HepG2 (cell line): ENCODE results near the gene DOC2A. TPM values are rescaled to one million over a fixed set of nuclear protein-coding genes. Genes with fewer than 3 reads are reported as not detected.

Experiments
- ATAC-seq: fragments of 200-7000 bp; cut with Tn5 transposase; 3 replicates; pipeline ENCODE4 v1.9.1; 2020; ENCODE audit warnings: mild to moderate bottlenecking, moderate library complexity
- BruUV-seq: library from RNA; stranded (reverse); fragments of 400-500 nt; replicated peaks from 2 replicates; lab custom pipeline; 2021; lab: Mats Ljungman, UMichigan
- CTCF ChIA-PET: fragments of 300-600 bp; formaldehyde crosslinking; extraction: SDS; loops from one replicate; lab custom pipeline; 2021; ENCODE audit warnings: low total read pairs, inconsistent platforms, low intra/inter-chr PET ratio; lab: Yijun Ruan, JAX
- POLR2A ChIA-PET: fragments of 350-600 bp; sonication (Branson Sonifier 250); formaldehyde crosslinking; loops from one replicate; lab custom pipeline; 2020; ENCODE audit warnings: antibody characterized with exemption, inconsistent platforms; lab: Yijun Ruan, JAX
- DNase-seq: peaks from one replicate; pipeline ENCODE4 v3.0.0-alpha.2; 2015; ENCODE audit warnings: low spot score
- FAIRE-seq: peaks from 3 replicates; lab custom pipeline; 2011; peaks lifted over from hg19 to GRCh38; lab: Jason Lieb, UNC
- H2AFZ ChIP-seq: one replicate; pipeline ENCODE4 v1.6.1; 2011; ENCODE audit warnings: low read length, inconsistent platforms
- H3K27ac ChIP-seq: fragments of 300-600 bp; 3 replicates; pipeline ENCODE4 v1.8.0; 2011; ENCODE audit warnings: mixed run types, mild to moderate bottlenecking, mixed read lengths, low read length, inconsistent platforms; ENCODE audit not compliant: insufficient read depth; ENCODE audit errors: extremely low read length
- H3K27me3 ChIP-seq, 2 experiments: fragments of 200-600 bp in 1 of 2; 2 replicates in 1 of 2; 3 replicates in 1 of 2; pipeline versions ENCODE4 v1.6.0 to v1.8.0; 2011; ENCODE audit warnings: low read length in 2 of 2, mild to moderate bottlenecking in 2 of 2, moderate library complexity in 2 of 2, inconsistent platforms in 1 of 2; ENCODE audit not compliant: insufficient read depth in 2 of 2, control insufficient read depth in 1 of 2
- H3K36me3 ChIP-seq, 2 experiments: fragments of 200-600 bp in 1 of 2; replicated peaks in 1 of 2; 2 replicates in 1 of 2; 3 replicates in 1 of 2; pipeline versions ENCODE4 v1.5.1 to v1.8.0; 2011; ENCODE audit warnings: low read length in 2 of 2, inconsistent platforms in 1 of 2; ENCODE audit not compliant: insufficient read depth in 2 of 2, control insufficient read depth in 1 of 2
- H3K4me1 ChIP-seq: 2 replicates; pipeline ENCODE4 v1.5.1; 2012; ENCODE audit warnings: low read length, inconsistent platforms; ENCODE audit not compliant: insufficient read depth
- H3K4me2 ChIP-seq: 2 replicates; pipeline ENCODE4 v1.6.0; 2011; ENCODE audit warnings: low read depth, low read length, inconsistent platforms
- H3K4me3 ChIP-seq, 3 experiments: fragments of 200-600 bp in 1 of 3; sonication (generic), shearing (Covaris generic) in 1 of 3; replicated peaks in 1 of 3; 2 replicates each; pipeline ENCODE4 v1.5.1; 2011 to 2016; ENCODE audit warnings: low read length in 3 of 3, inconsistent platforms in 2 of 3, low read depth in 2 of 3, mild to moderate bottlenecking in 2 of 3, control low read depth in 1 of 3, mixed read lengths in 1 of 3; ENCODE audit not compliant: insufficient read depth in 1 of 3
- H3K79me2 ChIP-seq: one replicate; pipeline ENCODE4 v1.6.1; 2011; ENCODE audit warnings: low read length, inconsistent platforms; ENCODE audit not compliant: insufficient read depth
- H3K9ac ChIP-seq: 2 replicates; pipeline ENCODE4 v1.6.0; 2011; ENCODE audit warnings: mild to moderate bottlenecking, low read depth, low read length, inconsistent platforms; ENCODE audit not compliant: insufficient read depth
- H3K9me3 ChIP-seq: 2 replicates; pipeline ENCODE4 v1.5.1; 2012; ENCODE audit warnings: mild to moderate bottlenecking, low read length
- H4K20me1 ChIP-seq: 2 replicates; pipeline ENCODE4 v1.6.0; 2011; ENCODE audit warnings: inconsistent platforms, mild to moderate bottlenecking, low read length, moderate library complexity; ENCODE audit not compliant: insufficient read depth
- CTCF ChIP-seq: sonication (generic); formaldehyde crosslinking; IDR thresholded peaks from 2 replicates; pipeline ENCODE4 v1.5.0; 2020; ENCODE audit warnings: mild to moderate bottlenecking, missing genetic modification reagents, moderate library complexity
- KDM1A ChIP-seq: IDR thresholded peaks from 2 replicates; pipeline ENCODE4 v1.6.1; 2016; ENCODE audit warnings: missing compliant biosample characterization
- LCORL ChIP-seq, 2 experiments: fragments of 450-650 bp in 1 of 2; sonication (generic) in 1 of 2; formaldehyde crosslinking in 1 of 2; IDR thresholded peaks; 2 replicates each; pipeline versions ENCODE4 v1.5.0 to v1.6.1; 2017 to 2020; ENCODE audit warnings: antibody characterized with exemption in 1 of 2, missing genetic modification reagents in 1 of 2
- MED8 ChIP-seq: sonication (generic); formaldehyde crosslinking; IDR thresholded peaks from 2 replicates; pipeline ENCODE4 v1.8.1; 2023; ENCODE audit warnings: mild to moderate bottlenecking, missing genetic modification reagents; ENCODE audit not compliant: insufficient replicate concordance
- MTERF4 ChIP-seq: sonication (generic); formaldehyde crosslinking; IDR thresholded peaks from 2 replicates; pipeline ENCODE4 v1.8.0; 2023; ENCODE audit warnings: mild to moderate bottlenecking, missing genetic modification reagents
- PITX1 ChIP-seq: sonication (generic); formaldehyde crosslinking; IDR thresholded peaks from 2 replicates; pipeline ENCODE4 v1.5.1; 2020; ENCODE audit warnings: mild to moderate bottlenecking, missing genetic modification reagents
- POLR2AphosphoS2 ChIP-seq: IDR thresholded peaks from 2 replicates; pipeline ENCODE4 v1.6.1; 2011; ENCODE audit warnings: low read depth, low read length, improper control_type of control experiment
- SMYD3 ChIP-seq: sonication (generic); formaldehyde crosslinking; IDR thresholded peaks from 2 replicates; pipeline ENCODE4 v1.8.1; 2023; ENCODE audit warnings: mild to moderate bottlenecking, missing genetic modification reagents
- STAG1 ChIP-seq: sonication (generic); formaldehyde crosslinking; IDR thresholded peaks from 2 replicates; pipeline ENCODE4 v1.4.0; 2020; ENCODE audit warnings: missing genetic modification reagents
- TEAD2 ChIP-seq: sonication (generic); formaldehyde crosslinking; IDR thresholded peaks from 2 replicates; pipeline ENCODE4 v1.9.0; 2021; ENCODE audit warnings: missing genetic modification reagents
- ZNF260 ChIP-seq: sonication (generic); formaldehyde crosslinking; IDR thresholded peaks from 2 replicates; pipeline ENCODE4 v1.4.0; 2020; ENCODE audit warnings: missing genetic modification reagents, low read depth, mild to moderate bottlenecking, borderline replicate concordance
- ZNF383 ChIP-seq: sonication (generic); formaldehyde crosslinking; IDR thresholded peaks from 2 replicates; pipeline ENCODE4 v1.4.0; 2020; ENCODE audit warnings: missing genetic modification reagents, mild to moderate bottlenecking, borderline replicate concordance
- ZNF550 ChIP-seq: sonication (generic); formaldehyde crosslinking; IDR thresholded peaks from 2 replicates; pipeline ENCODE4 v1.4.0; 2020; ENCODE audit warnings: mild to moderate bottlenecking, missing genetic modification reagents, borderline replicate concordance
- ZNF552 ChIP-seq: sonication (generic); formaldehyde crosslinking; IDR thresholded peaks from 2 replicates; pipeline ENCODE4 v1.9.0; 2022; ENCODE audit warnings: missing genetic modification reagents, mild to moderate bottlenecking, borderline replicate concordance
- ZNF567 ChIP-seq: sonication (generic); formaldehyde crosslinking; IDR thresholded peaks from 2 replicates; pipeline ENCODE4 v1.8.1; 2023; ENCODE audit warnings: mild to moderate bottlenecking, missing genetic modification reagents, borderline replicate concordance
- ZNF687 ChIP-seq: sonication (generic); formaldehyde crosslinking; IDR thresholded peaks from 2 replicates; pipeline ENCODE4 v1.5.1; 2020; ENCODE audit warnings: mild to moderate bottlenecking, missing genetic modification reagents, moderate library complexity
- WGBS: methylation state at CpG from one replicate; pipeline ENCODE4 v1.1.6; 2017; ENCODE audit warnings: low lambda C conversion rate; 5-methylcytosine and 5-hydroxymethylcytosine counted together
- in situ Hi-C: cut with HindIII; loops from 2 replicates; pipeline ENCODE4 v1.10.0; 2017; ENCODE audit warnings: low pct_unique_long_range_greater_than_20kb; ENCODE audit not compliant: extremely low pct_ligation_motif_present
- intact Hi-C: fragments of 100-400 bp; cut with micrococcal nuclease; formaldehyde crosslinking; loops from one replicate; pipeline ENCODE4 v1.10.0; 2022; ENCODE audit not compliant: unreplicated experiment
- polyA plus RNA-seq, 8 experiments: library from polyadenylated mRNA; depleted of rRNA in 3 of 8; stranded (reverse) in 7 of 8; unstranded in 1 of 8; fragments of >200 nt; fragmentation: Illumina TruSeq in 4 of 8; extraction: Trizol in 4 of 8; gene quantifications; 2 replicates each; pipeline versions ENCODE4 v1.2.1 to v1.2.3, GENCODE V29; 2011 to 2016; ENCODE audit warnings: low read depth in 4 of 8, missing spikeins in 1 of 8, mixed read lengths in 1 of 8; ENCODE audit not compliant: insufficient read depth in 1 of 8
- total RNA-seq, 5 experiments: library from RNA; depleted of rRNA; stranded (reverse); fragments of >200 nt; fragmentation: Illumina TruSeq; extraction: Trizol; gene quantifications; 2 replicates each; pipeline ENCODE4 v1.2.3, GENCODE V29; 2016; ENCODE audit warnings: low read depth in 1 of 5

DOC2A gene
- total and polyA plus RNA-seq, 2 of the 13 experiments (the other 11 are each of a cell fraction or from before 2014, with no cell fraction given), result 0.15 to 0.55 TPM

GRCh38 chr16:29975811-29976511, 34.9 kb downstream of the DOC2A start:
- peaks cover 23% of the 10 kb centered on the region for H4K20me1 ChIP-seq
- peak overlapping the region; percentile 93 for H3K4me2 ChIP-seq
- FAIRE-seq (no peak), ATAC-seq (no peak), DNase-seq (no peak)
- intact Hi-C loops, result no loop called here
- no peaks in the 10 kb centered on the region for H3K9me3 ChIP-seq
- H2AFZ ChIP-seq, result no peak overlapping the region
- H3K4me3 ChIP-seq, result peak overlapping the region; percentile 86 to 99 (median 91)
- BruUV-seq, result no TSS peak
- CTCF ChIA-PET, result no interaction called here
- no peaks in the 10 kb centered on the region; a peak in 1 of 5 replicates for H3K27me3 ChIP-seq
- in situ Hi-C loops, result no loop called here
- WGBS, result 37% methylated on average over 6 of the region's 6 CpGs
- peaks cover 38% of the 10 kb centered on the region for H3K79me2 ChIP-seq
- POLR2A ChIA-PET, result interaction anchor here (0.9 to 4.7 kb wide), 5 partner anchors 16 to 169 kb away, joined by 3 to 42 read pairs (median 4); partner anchors contain the start of genes ASPHD1, KCTD13 and SEZ6L2
- H3K4me1 ChIP-seq, result peaks cover 30% of the 10 kb centered on the region
- peak overlapping the region; percentile 2 for H3K27ac ChIP-seq
- H3K9ac ChIP-seq, result peak overlapping the region; percentile 89
- peaks cover 29 to 43% of the 10 kb centered on the region in 2 experiments for H3K36me3 ChIP-seq
- 0 out of 2 replicates have a peak, but pooled peaks have one; percentile 64 for TF ChIP-seq ZNF383 (CRISPR knock-in tag)
- 0 out of 2 replicates have a peak, but pooled peaks have one; percentile 32 for TF ChIP-seq ZNF687 (CRISPR knock-in tag)
- no peak for TF ChIP-seq ZNF260 (CRISPR knock-in tag)
- TF ChIP-seq TEAD2 (CRISPR knock-in tag), result 0 out of 2 replicates have a peak, but pooled peaks have one; percentile 39
- no peak for TF ChIP-seq ZNF550
- TF ChIP-seq CTCF (CRISPR knock-in tag), result peak; percentile 24; the same call in 1 of the 2 replicates
- 0 out of 2 replicates have a peak, but pooled peaks have one; percentile 36 for TF ChIP-seq MTERF4
- TF ChIP-seq STAG1 (CRISPR knock-in tag), result 0 out of 2 replicates have a peak, but pooled peaks have one; percentile 9
- no peak for TF ChIP-seq MED8 (CRISPR knock-in tag)
- no peak for TF ChIP-seq SMYD3 (CRISPR knock-in tag)
- TF ChIP-seq KDM1A, result no peak
- TF ChIP-seq POLR2AphosphoS2, result no peak
- TF ChIP-seq ZNF567 (CRISPR knock-in tag), result no peak
- TF ChIP-seq ZNF552, result no peak
- TF ChIP-seq LCORL (IDR thresholded peaks at IDR 0.05), result no peak
- no peak for TF ChIP-seq LCORL (CRISPR knock-in tag; IDR thresholded peaks at IDR 0.05)
- no peak for TF ChIP-seq PITX1 (CRISPR knock-in tag)
